WTC11 (cell line): ENCODE results near the gene NOD1. TPM values are rescaled to one million over a fixed set of nuclear protein-coding genes. Genes with fewer than 3 reads are reported as not detected.

Source experiments
- ATAC-seq: fragments of 200-7000 bp; cut with Tn5 transposase; 2 replicates; pipeline ENCODE4 v1.10.0; 2021; ENCODE audit warnings: mild to moderate bottlenecking, moderate library complexity
- CTCF ChIA-PET: fragments of 300-600 bp; sonication (Branson Sonifier 250); formaldehyde crosslinking; loops from one replicate; lab custom pipeline; 2021; ENCODE audit warnings: antibody characterized with exemption; lab: Charles Lee
- POLR2A ChIA-PET: fragments of 350-600 bp; sonication (Branson Sonifier 250); formaldehyde crosslinking; loops from one replicate; lab custom pipeline; 2021; ENCODE audit warnings: antibody characterized with exemption; lab: Charles Lee
- DNase-seq: peaks from one replicate; pipeline ENCODE4 v3.0.0; 2021; ENCODE audit warnings: low spot score
- H3K27ac Mint-ChIP-seq: 2 replicates; pipeline ENCODE4 v1.8.0; 2021; ENCODE audit warnings: mixed read lengths
- H3K27me3 Mint-ChIP-seq: 2 replicates; pipeline ENCODE4 v1.8.0; 2021; ENCODE audit warnings: low read depth, mild to moderate bottlenecking, moderate library complexity, mixed read lengths
- H3K36me3 Mint-ChIP-seq: 2 replicates; pipeline ENCODE4 v1.8.0; 2021; ENCODE audit warnings: mixed read lengths
- H3K4me1 Mint-ChIP-seq: 2 replicates; pipeline ENCODE4 v1.8.0; 2022; ENCODE audit warnings: mixed read lengths
- H3K4me3 Mint-ChIP-seq: 2 replicates; pipeline ENCODE4 v1.8.0; 2021; ENCODE audit warnings: mild to moderate bottlenecking, moderate library complexity, mixed read lengths
- H3K9me3 Mint-ChIP-seq: 2 replicates; pipeline ENCODE4 v1.8.0; 2021; ENCODE audit warnings: mixed read lengths
- ATF1 ChIP-seq: sonication (generic); formaldehyde crosslinking; IDR thresholded peaks from 2 replicates; pipeline ENCODE4 v1.8.1; 2023; ENCODE audit warnings: mild to moderate bottlenecking, moderate library complexity, missing genetic modification reagents
- CREB1 ChIP-seq: sonication (generic); formaldehyde crosslinking; IDR thresholded peaks from 2 replicates; pipeline ENCODE4 v1.8.0; 2023; ENCODE audit warnings: mild to moderate bottlenecking, missing genetic modification reagents
- ESRRA ChIP-seq: sonication (generic); formaldehyde crosslinking; IDR thresholded peaks from 2 replicates; pipeline ENCODE4 v1.8.1; 2022; ENCODE audit warnings: mild to moderate bottlenecking, missing genetic modification reagents, borderline replicate concordance
- ETV6 ChIP-seq: sonication (generic); formaldehyde crosslinking; IDR thresholded peaks from 2 replicates; pipeline ENCODE4 v1.8.1; 2022; ENCODE audit warnings: mild to moderate bottlenecking, missing genetic modification reagents
- FOXP4 ChIP-seq: sonication (generic); formaldehyde crosslinking; IDR thresholded peaks from 2 replicates; pipeline ENCODE4 v1.8.0; 2022; ENCODE audit warnings: mild to moderate bottlenecking, missing genetic modification reagents
- GTF2I ChIP-seq: fragments of 250-450 bp; sonication (Bioruptor Pico); conservative IDR thresholded peaks from 2 replicates; pipeline ENCODE4 v1.4.0; 2021; ENCODE audit warnings: mild to moderate bottlenecking
- JUN ChIP-seq: sonication (generic); formaldehyde crosslinking; IDR thresholded peaks from 2 replicates; pipeline ENCODE4 v1.8.0; 2023; ENCODE audit warnings: mild to moderate bottlenecking, missing genetic modification reagents
- MLX ChIP-seq: sonication (generic); formaldehyde crosslinking; IDR thresholded peaks from 2 replicates; pipeline ENCODE4 v1.8.1; 2023; ENCODE audit warnings: mild to moderate bottlenecking, missing genetic modification reagents, moderate library complexity
- MYBL2 ChIP-seq: sonication (generic); formaldehyde crosslinking; IDR thresholded peaks from 2 replicates; pipeline ENCODE4 v1.8.1; 2023; ENCODE audit warnings: mild to moderate bottlenecking, moderate library complexity, missing genetic modification reagents
- NFATC4 ChIP-seq: fragments of 250-450 bp; sonication (Bioruptor Pico); IDR thresholded peaks from 2 replicates; pipeline ENCODE4 v1.9.0; 2021; ENCODE audit warnings: mild to moderate bottlenecking
- NR1H2 ChIP-seq: sonication (generic); formaldehyde crosslinking; IDR thresholded peaks from 2 replicates; pipeline ENCODE4 v1.9.0; 2021; ENCODE audit warnings: mild to moderate bottlenecking, moderate library complexity, missing genetic modification reagents
- NR3C1 ChIP-seq: sonication (generic); formaldehyde crosslinking; conservative IDR thresholded peaks from 2 replicates; pipeline ENCODE4 v1.8.1; 2023; ENCODE audit warnings: low read depth, mild to moderate bottlenecking, missing genetic modification reagents
- PREB ChIP-seq: sonication (generic); formaldehyde crosslinking; IDR thresholded peaks from 2 replicates; pipeline ENCODE4 v1.8.1; 2022; ENCODE audit warnings: mild to moderate bottlenecking, missing genetic modification reagents, moderate library complexity, borderline replicate concordance
- RELA ChIP-seq: sonication (generic); formaldehyde crosslinking; IDR thresholded peaks from 2 replicates; pipeline ENCODE4 v1.8.1; 2022; ENCODE audit warnings: missing genetic modification reagents, mild to moderate bottlenecking, borderline replicate concordance
- RORB ChIP-seq: fragments of 250-450 bp; sonication (Bioruptor Pico); IDR thresholded peaks from 2 replicates; pipeline ENCODE4 v1.9.0; 2021; ENCODE audit warnings: mild to moderate bottlenecking
- TEAD4 ChIP-seq: sonication (generic); formaldehyde crosslinking; IDR thresholded peaks from 2 replicates; pipeline ENCODE4 v1.8.0; 2022; ENCODE audit warnings: mild to moderate bottlenecking, missing genetic modification reagents
- ZNF121 ChIP-seq: sonication (generic); formaldehyde crosslinking; IDR thresholded peaks from 2 replicates; pipeline ENCODE4 v1.8.0; 2023; ENCODE audit warnings: missing genetic modification reagents
- ZNF219 ChIP-seq: sonication (generic); formaldehyde crosslinking; IDR thresholded peaks from 2 replicates; pipeline ENCODE4 v1.8.0; 2023; ENCODE audit warnings: missing genetic modification reagents, mild to moderate bottlenecking, borderline replicate concordance
- ZNF232 ChIP-seq: sonication (generic); formaldehyde crosslinking; IDR thresholded peaks from 2 replicates; pipeline ENCODE4 v1.8.0; 2022; ENCODE audit warnings: mild to moderate bottlenecking, missing genetic modification reagents
- ZNF317 ChIP-seq: sonication (generic); formaldehyde crosslinking; IDR thresholded peaks from 2 replicates; pipeline ENCODE4 v1.8.1; 2023; ENCODE audit warnings: low read depth, mild to moderate bottlenecking, moderate library complexity, missing genetic modification reagents, borderline replicate concordance
- ZSCAN18 ChIP-seq: fragments of 250-450 bp; sonication (Bioruptor Pico); IDR thresholded peaks from 2 replicates; pipeline ENCODE4 v2.1.2; 2022; ENCODE audit warnings: mild to moderate bottlenecking, moderate library complexity
- total RNA-seq: library from RNA; stranded (reverse); gene quantifications from 3 replicates; pipeline ENCODE4 v1.2.3, GENCODE V29; 2021
- TF ChIP-seq, protein P1 (sequence below): sonication (generic); formaldehyde crosslinking; IDR thresholded peaks from 2 replicates; pipeline ENCODE4 v1.8.1; 2022; ENCODE audit warnings: low read depth, mild to moderate bottlenecking, moderate library complexity, missing genetic modification reagents, borderline replicate concordance
- TF ChIP-seq, protein P2 (sequence below): sonication (generic); formaldehyde crosslinking; IDR thresholded peaks from 2 replicates; pipeline ENCODE4 v1.8.1; 2023; ENCODE audit warnings: mild to moderate bottlenecking, missing genetic modification reagents
- TF ChIP-seq, protein P3 (sequence below): sonication (generic); formaldehyde crosslinking; IDR thresholded peaks from 2 replicates; pipeline ENCODE4 v1.8.1; 2022; ENCODE audit warnings: mild to moderate bottlenecking, moderate library complexity, missing genetic modification reagents
- TF ChIP-seq, protein P4 (sequence below): sonication (generic); formaldehyde crosslinking; IDR thresholded peaks from 2 replicates; pipeline ENCODE4 v1.8.0; 2022; ENCODE audit warnings: mild to moderate bottlenecking, missing genetic modification reagents
- TF ChIP-seq, protein P5 (sequence below): fragments of 250-450 bp; sonication (Bioruptor Pico); IDR thresholded peaks from 2 replicates; pipeline ENCODE4 v1.9.0; 2021; ENCODE audit warnings: mild to moderate bottlenecking

The NOD1 gene
- total RNA-seq, 1 experiment from 2014 or later = 6.4 TPM

DNA sequence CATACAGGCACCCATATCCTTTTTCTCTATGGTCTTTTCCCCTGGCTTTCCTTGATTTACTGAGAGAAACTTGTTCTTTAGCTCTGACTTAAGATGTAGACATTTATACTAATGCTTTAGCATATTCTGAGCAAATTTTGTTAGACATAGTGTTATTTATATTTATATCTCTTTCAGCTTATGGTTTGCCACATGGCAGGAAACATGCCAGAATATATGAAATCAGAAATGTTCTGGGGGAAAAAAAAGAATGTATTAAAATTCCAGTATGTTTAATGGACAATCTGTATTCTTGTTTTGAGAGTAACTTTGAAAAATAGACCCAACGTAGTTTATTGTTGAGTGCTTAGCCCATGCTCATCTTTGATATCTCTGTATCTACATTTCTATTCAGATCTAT is 36.2 kb upstream of the NOD1 start:
- DNase-seq (no peak), ATAC-seq (no peak)
- Mint-ChIP-seq H3K27ac (no peak overlapping the region), H3K36me3 (no peaks in the 10 kb centered on the region), H3K4me3 (no peak overlapping the region), H3K9me3 (no peaks in the 10 kb centered on the region), H3K27me3 (no peaks in the 10 kb centered on the region), H3K4me1 (peaks cover 4% of the 10 kb centered on the region)
- ChIA-PET CTCF (no interaction called here), POLR2A (no interaction called here)
- TF ChIP-seq NR3C1 (CRISPR knock-in tag) = no peak
- no peak for TF ChIP-seq NR1H2
- no peak for TF ChIP-seq ZSCAN18 (CRISPR knock-in tag)
- no peak for TF ChIP-seq ATF1 (CRISPR knock-in tag)
- no peak for TF ChIP-seq ZNF317 (CRISPR knock-in tag)
- no peak for TF ChIP-seq ETV6
- TF ChIP-seq ZNF219 (CRISPR knock-in tag) = no peak
- TF ChIP-seq MLX (CRISPR knock-in tag) = no peak
- TF ChIP-seq MYBL2 (CRISPR knock-in tag) = no peak
- TF ChIP-seq ZNF121 (CRISPR knock-in tag) = no peak
- no peak for TF ChIP-seq JUN (CRISPR knock-in tag)
- TF ChIP-seq GTF2I (CRISPR knock-in tag) = no peak
- TF ChIP-seq CREB1 (CRISPR knock-in tag) = no peak
- TF ChIP-seq, protein P1, sequence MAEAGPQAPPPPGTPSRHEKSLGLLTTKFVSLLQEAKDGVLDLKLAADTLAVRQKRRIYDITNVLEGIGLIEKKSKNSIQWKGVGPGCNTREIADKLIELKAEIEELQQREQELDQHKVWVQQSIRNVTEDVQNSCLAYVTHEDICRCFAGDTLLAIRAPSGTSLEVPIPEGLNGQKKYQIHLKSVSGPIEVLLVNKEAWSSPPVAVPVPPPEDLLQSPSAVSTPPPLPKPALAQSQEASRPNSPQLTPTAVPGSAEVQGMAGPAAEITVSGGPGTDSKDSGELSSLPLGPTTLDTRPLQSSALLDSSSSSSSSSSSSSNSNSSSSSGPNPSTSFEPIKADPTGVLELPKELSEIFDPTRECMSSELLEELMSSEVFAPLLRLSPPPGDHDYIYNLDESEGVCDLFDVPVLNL (CRISPR knock-in tag) = no peak
- TF ChIP-seq, protein P2, sequence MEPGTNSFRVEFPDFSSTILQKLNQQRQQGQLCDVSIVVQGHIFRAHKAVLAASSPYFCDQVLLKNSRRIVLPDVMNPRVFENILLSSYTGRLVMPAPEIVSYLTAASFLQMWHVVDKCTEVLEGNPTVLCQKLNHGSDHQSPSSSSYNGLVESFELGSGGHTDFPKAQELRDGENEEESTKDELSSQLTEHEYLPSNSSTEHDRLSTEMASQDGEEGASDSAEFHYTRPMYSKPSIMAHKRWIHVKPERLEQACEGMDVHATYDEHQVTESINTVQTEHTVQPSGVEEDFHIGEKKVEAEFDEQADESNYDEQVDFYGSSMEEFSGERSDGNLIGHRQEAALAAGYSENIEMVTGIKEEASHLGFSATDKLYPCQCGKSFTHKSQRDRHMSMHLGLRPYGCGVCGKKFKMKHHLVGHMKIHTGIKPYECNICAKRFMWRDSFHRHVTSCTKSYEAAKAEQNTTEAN (CRISPR knock-in tag) = no peak

DNA sequence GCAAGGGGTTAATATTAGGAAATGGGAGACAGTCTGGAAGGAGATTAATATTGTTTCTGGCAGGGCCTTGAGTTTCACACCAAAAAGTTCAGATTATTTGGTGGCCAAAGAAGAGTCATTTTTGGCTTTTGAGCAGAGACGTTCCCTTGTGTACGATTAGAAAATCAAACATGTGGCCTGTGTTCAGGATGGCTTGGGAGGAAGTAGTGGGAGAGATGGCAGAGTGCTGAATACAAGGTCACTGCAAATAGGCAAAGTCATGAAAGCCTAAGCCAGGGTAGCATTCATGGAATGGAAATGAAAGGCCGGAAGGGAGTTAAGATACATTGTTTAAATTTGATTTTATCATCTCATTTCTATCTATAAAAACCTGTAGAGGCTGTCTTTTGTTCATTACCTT is 35.6 kb upstream of the NOD1 start:
- no peaks in the 10 kb centered on the region for H3K27me3 Mint-ChIP-seq
- DNase-seq = no peak
- no peaks in the 10 kb centered on the region for H3K36me3 Mint-ChIP-seq
- ChIA-PET POLR2A (no interaction called here), CTCF (no interaction called here)
- H3K9me3 Mint-ChIP-seq = no peaks in the 10 kb centered on the region
- H3K4me1 Mint-ChIP-seq = peaks cover 7% of the 10 kb centered on the region
- H3K27ac Mint-ChIP-seq = no peak overlapping the region
- ATAC-seq = no peak
- H3K4me3 Mint-ChIP-seq = no peak overlapping the region
- TF ChIP-seq PREB (CRISPR knock-in tag) (no peak), NFATC4 (CRISPR knock-in tag) (no peak), FOXP4 (CRISPR knock-in tag) (no peak), ZNF232 (CRISPR knock-in tag) (no peak), RELA (no peak), ESRRA (no peak), RORB (CRISPR knock-in tag) (no peak), TEAD4 (CRISPR knock-in tag) (no peak)
- TF ChIP-seq, protein P3, sequence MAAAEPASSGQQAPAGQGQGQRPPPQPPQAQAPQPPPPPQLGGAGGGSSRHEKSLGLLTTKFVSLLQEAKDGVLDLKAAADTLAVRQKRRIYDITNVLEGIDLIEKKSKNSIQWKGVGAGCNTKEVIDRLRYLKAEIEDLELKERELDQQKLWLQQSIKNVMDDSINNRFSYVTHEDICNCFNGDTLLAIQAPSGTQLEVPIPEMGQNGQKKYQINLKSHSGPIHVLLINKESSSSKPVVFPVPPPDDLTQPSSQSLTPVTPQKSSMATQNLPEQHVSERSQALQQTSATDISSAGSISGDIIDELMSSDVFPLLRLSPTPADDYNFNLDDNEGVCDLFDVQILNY (CRISPR knock-in tag) = no peak
- TF ChIP-seq, protein P4, sequence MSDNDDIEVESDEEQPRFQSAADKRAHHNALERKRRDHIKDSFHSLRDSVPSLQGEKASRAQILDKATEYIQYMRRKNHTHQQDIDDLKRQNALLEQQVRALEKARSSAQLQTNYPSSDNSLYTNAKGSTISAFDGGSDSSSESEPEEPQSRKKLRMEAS (CRISPR knock-in tag) = no peak
- TF ChIP-seq, protein P2 (CRISPR knock-in tag) = no peak
- TF ChIP-seq, protein P5, sequence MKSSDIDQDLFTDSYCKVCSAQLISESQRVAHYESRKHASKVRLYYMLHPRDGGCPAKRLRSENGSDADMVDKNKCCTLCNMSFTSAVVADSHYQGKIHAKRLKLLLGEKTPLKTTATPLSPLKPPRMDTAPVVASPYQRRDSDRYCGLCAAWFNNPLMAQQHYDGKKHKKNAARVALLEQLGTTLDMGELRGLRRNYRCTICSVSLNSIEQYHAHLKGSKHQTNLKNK (CRISPR knock-in tag) = no peak
